Endometrial microvascular endothelial cells (primary cell): ENCODE results near the gene MAGEA2B. TPM values are rescaled to one million over a fixed set of nuclear protein-coding genes. Genes with fewer than 3 reads are reported as not detected.
"Not testable (repeated sequence)": the region's sequence is repeated elsewhere in the genome, so short reads cannot be mapped to it uniquely, and the experiment has no call there.

Experiments used
- in situ Hi-C: cut with HindIII; loops from 2 replicates; pipeline ENCODE4 v1.10.0; 2017; ENCODE audit warnings: low sequenced_read_pairs, low pct_unique_long_range_greater_than_20kb; ENCODE audit errors: inconsistent ontology term
- total RNA-seq: library from RNA; depleted of rRNA; stranded (reverse); fragments of >200 nt; gene quantifications from one replicate; pipeline ENCODE4 v1.2.3, GENCODE V29; 2015; ENCODE audit errors: inconsistent ontology term

Gene MAGEA2B
- total RNA-seq = not detected

GRCh38 chrX:152713815-152714787, at the start of gene MAGEA2B:
TSS of gene MAGEA2B (plus strand) at chrX:152714628. CDS start at chrX:152717107, 2,479 bp downstream.
- in situ Hi-C loops = not testable (repeated sequence)

GRCh38 chrX:152674135-152674534, 40.3 kb upstream of the MAGEA2B start:
- in situ Hi-C loops = no loop called here

- in situ Hi-C loops = not testable (repeated sequence)
These were observed 39.8 kb upstream of the MAGEA2B start for GRCh38 chrX:152674652-152675051.

GRCh38 chrX:152681012-152681411, 33.4 kb upstream of the MAGEA2B start:
- in situ Hi-C loops = not testable (repeated sequence)

GRCh38 chrX:152697952-152698931, 16.2 kb upstream of the MAGEA2B start, which contains the start of gene MAGEA3:
TSS of gene MAGEA3 (plus strand) at chrX:152698794. CDS start at chrX:152700833, 2,039 bp downstream.
- in situ Hi-C loops = not testable (repeated sequence)

- in situ Hi-C loops = not testable (repeated sequence)
These were observed 14.0 kb upstream of the MAGEA2B start for GRCh38 chrX:152700390-152700789.

- in situ Hi-C loops = not testable (repeated sequence)
These were observed 7.9 kb upstream of the MAGEA2B start for GRCh38 chrX:152706500-152706899.

GRCh38 chrX:152709173-152709572, 5.3 kb upstream of the MAGEA2B start, which contains the start of gene CSAG2:
TSS of gene CSAG2 (minus strand) at chrX:152709273. CDS start at chrX:152709112, 161 bp downstream.
- in situ Hi-C loops = not testable (repeated sequence)

GRCh38 chrX:152713195-152713594, 1.2 kb upstream of the MAGEA2B start:
- in situ Hi-C loops = not testable (repeated sequence)

GRCh38 chrX:152725409-152725808, 11.0 kb downstream of the MAGEA2B start:
- in situ Hi-C loops = no loop called here

GRCh38 chrX:152733261-152733975, 19.0 kb downstream of the MAGEA2B start, which contains the start of the genes CSAG1 and MAGEA12:
TSS of gene CSAG1 (minus strand) at chrX:152733721. CDS start at chrX:152732460, 1,261 bp downstream.
TSS of gene MAGEA12 (plus strand) at chrX:152733757. CDS start at chrX:152736162, 2,405 bp downstream.
- in situ Hi-C loops = no loop called here

GRCh38 chrX:152734143-152734858, 19.9 kb downstream of the MAGEA2B start:
- in situ Hi-C loops = not testable (repeated sequence)

- in situ Hi-C loops = no loop called here
These were observed 20.7 kb downstream of the MAGEA2B start for GRCh38 chrX:152735101-152735500.

- in situ Hi-C loops = no loop called here
These were observed 21.6 kb downstream of the MAGEA2B start for GRCh38 chrX:152735860-152736511.

GRCh38 chrX:152736528-152736927, 22.1 kb downstream of the MAGEA2B start:
- in situ Hi-C loops = not testable (repeated sequence)

GRCh38 chrX:152738560-152738959, 24.1 kb downstream of the MAGEA2B start:
- in situ Hi-C loops = no loop called here
